K562 (cell line): ENCODE data around the gene NME9. TPM values are rescaled to one million over a fixed set of nuclear protein-coding genes. Genes with fewer than 3 reads are reported as not detected.
"Not testable (repeated sequence)": the region's sequence is repeated elsewhere in the genome, so short reads cannot be mapped to it uniquely, and the experiment has no call there.

ENCODE experiments used
- ATAC-seq: fragments of 200-7000 bp; cut with Tn5 transposase; 3 replicates; pipeline ENCODE4 v1.9.1; 2020; ENCODE audit warnings: moderate library complexity
- BruUV-seq: library from RNA; stranded (reverse); fragments of 400-500 nt; replicated peaks from 2 replicates; lab custom pipeline; 2021; lab: Mats Ljungman, UMichigan
- CTCF ChIA-PET: fragments of 300-600 bp; formaldehyde crosslinking; extraction: SDS; loops from one replicate; lab custom pipeline; 2021; ENCODE audit warnings: low intra/inter-chr PET ratio; lab: Yijun Ruan, JAX
- POLR2A ChIA-PET: fragments of 300-600, 350-650 bp; sonication (Branson Sonifier 250); formaldehyde crosslinking; extraction: SDS; loops from one replicate; lab custom pipeline; 2021; ENCODE audit warnings: antibody characterized with exemption, inconsistent platforms; lab: Yijun Ruan, JAX
- DNase-seq, 4 experiments: peaks; one replicate each; pipeline versions ENCODE4 v3.0.0 to v3.0.0-alpha.2; 2011 to 2018; ENCODE audit warnings: low spot score in 3 of 4, mixed read lengths in 3 of 4; ENCODE audit errors: extremely low read depth in 1 of 4
- FAIRE-seq: peaks from 2 replicates; lab custom pipeline; 2011; peaks lifted over from hg19 to GRCh38; lab: Jason Lieb, UNC
- H2AFZ ChIP-seq: 2 replicates; pipeline ENCODE4 v1.6.0; 2011; ENCODE audit warnings: low read depth, low read length, control low read depth, inconsistent platforms
- H3K27ac ChIP-seq: fragments of 200-600 bp; 3 replicates; pipeline ENCODE4 v1.8.0; 2011; ENCODE audit warnings: low read depth, mild to moderate bottlenecking, control low read depth, inconsistent platforms, low read length, moderate library complexity, mixed read lengths; ENCODE audit errors: extremely low read depth
- H3K27me3 ChIP-seq, 2 experiments: fragments of 300-600 bp in 1 of 2; 2 replicates in 1 of 2; 3 replicates in 1 of 2; pipeline versions ENCODE4 v1.6.0 to v1.8.0; 2011; ENCODE audit warnings: inconsistent platforms in 2 of 2, low read length in 2 of 2, mild to moderate bottlenecking in 1 of 2, mixed read lengths in 1 of 2, moderate library complexity in 1 of 2; ENCODE audit not compliant: control insufficient read depth in 2 of 2, insufficient read depth in 2 of 2
- H3K36me3 ChIP-seq: fragments of 300-600 bp; 3 replicates; pipeline ENCODE4 v1.8.0; 2011; ENCODE audit warnings: mild to moderate bottlenecking, low read length, inconsistent platforms; ENCODE audit not compliant: control insufficient read depth, insufficient read depth
- H3K4me1 ChIP-seq, 2 experiments: fragments of 200-600 bp in 1 of 2; replicated peaks in 1 of 2; 2 replicates in 1 of 2; 3 replicates in 1 of 2; pipeline versions ENCODE4 v1.5.1 to v1.8.0; 2011; ENCODE audit warnings: inconsistent platforms in 2 of 2, low read length in 2 of 2, mild to moderate bottlenecking in 1 of 2, mixed read lengths in 1 of 2, moderate library complexity in 1 of 2; ENCODE audit not compliant: control insufficient read depth in 2 of 2, insufficient read depth in 2 of 2
- H3K4me2 ChIP-seq: 2 replicates; pipeline ENCODE4 v1.6.1; 2011; ENCODE audit warnings: low read length, control low read depth, inconsistent platforms, mixed read lengths; ENCODE audit not compliant: insufficient read depth
- H3K4me3 ChIP-seq: fragments of 200-600 bp; sonication (generic), shearing (Covaris generic); 2 replicates; pipeline ENCODE4 v1.5.1; 2016; ENCODE audit warnings: control low read depth, inconsistent platforms
- H3K79me2 ChIP-seq: fragments of 200-600 bp; 3 replicates; pipeline ENCODE4 v1.8.0; 2011; ENCODE audit warnings: low read length, inconsistent platforms; ENCODE audit not compliant: control insufficient read depth, insufficient read depth
- H3K9ac ChIP-seq, 2 experiments: 2 replicates each; pipeline versions ENCODE4 v1.6.0 to v1.6.1; 2011; ENCODE audit warnings: low read depth in 2 of 2, low read length in 2 of 2, control low read depth in 1 of 2, inconsistent platforms in 1 of 2, mild to moderate bottlenecking in 1 of 2, mixed read lengths in 1 of 2; ENCODE audit not compliant: insufficient read depth in 1 of 2
- H3K9me1 ChIP-seq: one replicate; pipeline ENCODE4 v1.6.0; 2011; ENCODE audit warnings: inconsistent platforms, mild to moderate bottlenecking, low read length, moderate library complexity; ENCODE audit not compliant: control insufficient read depth, insufficient read depth
- H3K9me3 ChIP-seq: replicated peaks from 2 replicates; pipeline ENCODE4 v1.5.1; 2011; ENCODE audit warnings: low read depth, low read length, inconsistent platforms; ENCODE audit not compliant: control insufficient read depth, insufficient read depth
- H4K20me1 ChIP-seq: replicated peaks from 2 replicates; pipeline ENCODE4 v1.6.1; 2011; ENCODE audit warnings: low read length, inconsistent platforms, mixed read lengths; ENCODE audit not compliant: control insufficient read depth, insufficient read depth
- ATF7 ChIP-seq: fragments of 450-650 bp; IDR thresholded peaks from 2 replicates; pipeline ENCODE4 v1.7.1; 2014; ENCODE audit warnings: mild to moderate bottlenecking, moderate library complexity
- MED1 ChIP-seq: sonication (generic); formaldehyde crosslinking; IDR thresholded peaks from 2 replicates; pipeline ENCODE4 v1.8.1; 2023; ENCODE audit warnings: missing genetic modification reagents, borderline replicate concordance
- SP2 ChIP-seq: IDR thresholded peaks from 2 replicates; pipeline ENCODE4 v1.6.1; 2011; ENCODE audit warnings: mild to moderate bottlenecking, low read depth, low read length, moderate library complexity; ENCODE audit not compliant: poor library complexity, severe bottlenecking; ENCODE audit errors: extremely low read depth
- TAF7 ChIP-seq: fragments of 450-650 bp; IDR thresholded peaks from 2 replicates; pipeline ENCODE4 v1.6.1; 2016; ENCODE audit warnings: missing genetic modification characterization, missing compliant biosample characterization
- ZC3H11A ChIP-seq: IDR thresholded peaks from 2 replicates; pipeline ENCODE4 v1.6.1; 2012; ENCODE audit warnings: low read depth, low read length, improper control_type of control experiment
- ZNF24 ChIP-seq: fragments of 450-650 bp; IDR thresholded peaks from 2 replicates; pipeline ENCODE4 v1.6.1; 2016
- WGBS: fragments of 100-300 bp; shearing (Covaris generic); methylation state at CpG from one replicate; pipeline ENCODE4 v1.1.6; 2016; ENCODE audit warnings: low coverage, mixed read lengths; ENCODE audit not compliant: insufficient coverage; ENCODE audit errors: missing lambda C conversion rate; 5-methylcytosine and 5-hydroxymethylcytosine counted together
- in situ Hi-C: fragments of 300-500 bp; cut with MboI; formaldehyde crosslinking; loops from 4 replicates; pipeline ENCODE4 v1.15.0; 2018; ENCODE audit warnings: inconsistent platforms, mixed read lengths
- intact Hi-C: fragments of 100-400 bp; cut with micrococcal nuclease; formaldehyde crosslinking; loops from 2 replicates; pipeline ENCODE4 v1.14.2; 2022
- polyA plus RNA-seq, 8 experiments: library from polyadenylated mRNA; depleted of rRNA in 4 of 8; stranded (reverse) in 5 of 8; unstranded in 3 of 8; fragments of >200 nt; fragmentation: Nextera tagmentation in 2 of 8; fragmentation: Illumina TruSeq in 1 of 8; extraction: Ambion mirVana in 2 of 8; extraction: Trizol in 1 of 8; gene quantifications; 2 replicates each; pipeline versions ENCODE4 v1.2.1 to v1.2.3, GENCODE V29; 2011 to 2014; ENCODE audit warnings: inconsistent platforms in 1 of 8, missing spikeins in 1 of 8
- total RNA-seq, 7 experiments: library from RNA; depleted of rRNA in 6 of 7; stranded (reverse); fragments of >200 nt in 6 of 7; fragmentation: Illumina TruSeq in 2 of 7; extraction: Trizol in 2 of 7; gene quantifications; 2 replicates each; pipeline versions ENCODE4 v1.2.1 to v1.2.3, GENCODE V29; 2011 to 2021; ENCODE audit warnings: low replicate concordance in 1 of 7
- TF ChIP-seq, protein P1 (sequence below), 2 experiments: fragments of 200-800 bp in 1 of 2; sonication (Bioruptor generic) in 1 of 2; sonication (generic) in 1 of 2; formaldehyde crosslinking in 1 of 2; IDR thresholded peaks in 1 of 2; conservative IDR thresholded peaks in 1 of 2; 2 replicates each; pipeline versions ENCODE4 v1.5.0 to v1.6.1; 2016 to 2020; ENCODE audit warnings: missing compliant biosample characterization in 1 of 2, missing genetic modification characterization in 1 of 2, missing genetic modification reagents in 1 of 2
- TF ChIP-seq, protein P2 (sequence below): IDR thresholded peaks from 2 replicates; pipeline ENCODE4 v1.6.1; 2016; ENCODE audit warnings: missing genetic modification characterization, missing compliant biosample characterization

NME9 gene
- total and polyA plus RNA-seq, 9 of the 15 experiments (the other 6 are each of a cell fraction or from before 2014, with no cell fraction given), result 0.05 to 0.15 (median 0.13) TPM; not detected in 6

DNA sequence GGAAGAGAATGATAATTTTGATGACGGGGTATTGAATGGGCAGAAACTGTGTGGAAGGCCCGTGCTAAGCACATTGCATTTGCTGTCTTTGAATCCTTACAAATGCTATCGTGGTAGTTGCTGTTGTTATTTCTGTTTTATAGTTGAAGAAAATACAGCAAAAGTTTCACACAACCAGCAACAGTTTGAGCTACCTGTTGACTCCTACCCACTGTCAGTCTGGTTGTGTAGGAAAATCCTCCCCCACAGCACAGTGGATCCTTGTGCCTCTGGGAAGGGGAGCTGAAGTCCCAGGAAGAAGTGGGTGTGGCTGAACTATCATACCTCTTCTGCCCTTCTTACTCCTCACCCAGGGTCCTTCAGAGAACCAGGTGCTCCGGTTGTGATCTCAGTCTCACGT is 48.2 kb upstream of the NME9 start:
- H3K9me1 ChIP-seq, result no peaks in the 10 kb centered on the region
- intact Hi-C loops, result no loop called here
- in situ Hi-C loops, result no loop called here
- TF ChIP-seq, protein P1, sequence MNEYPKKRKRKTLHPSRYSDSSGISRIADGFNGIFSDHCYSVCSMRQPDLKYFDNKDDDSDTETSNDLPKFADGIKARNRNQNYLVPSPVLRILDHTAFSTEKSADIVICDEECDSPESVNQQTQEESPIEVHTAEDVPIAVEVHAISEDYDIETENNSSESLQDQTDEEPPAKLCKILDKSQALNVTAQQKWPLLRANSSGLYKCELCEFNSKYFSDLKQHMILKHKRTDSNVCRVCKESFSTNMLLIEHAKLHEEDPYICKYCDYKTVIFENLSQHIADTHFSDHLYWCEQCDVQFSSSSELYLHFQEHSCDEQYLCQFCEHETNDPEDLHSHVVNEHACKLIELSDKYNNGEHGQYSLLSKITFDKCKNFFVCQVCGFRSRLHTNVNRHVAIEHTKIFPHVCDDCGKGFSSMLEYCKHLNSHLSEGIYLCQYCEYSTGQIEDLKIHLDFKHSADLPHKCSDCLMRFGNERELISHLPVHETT (CRISPR knock-in tag; conservative IDR thresholded peaks at IDR 0.05 in 1 of 2, IDR thresholded peaks at IDR 0.05 in 1 of 2), result no peak
- TF ChIP-seq ZC3H11A (no peak), MED1 (CRISPR knock-in tag) (no peak), TAF7 (no peak), ATF7 (no peak), ZNF24 (no peak), SP2 (no peak)
- TF ChIP-seq, protein P2, sequence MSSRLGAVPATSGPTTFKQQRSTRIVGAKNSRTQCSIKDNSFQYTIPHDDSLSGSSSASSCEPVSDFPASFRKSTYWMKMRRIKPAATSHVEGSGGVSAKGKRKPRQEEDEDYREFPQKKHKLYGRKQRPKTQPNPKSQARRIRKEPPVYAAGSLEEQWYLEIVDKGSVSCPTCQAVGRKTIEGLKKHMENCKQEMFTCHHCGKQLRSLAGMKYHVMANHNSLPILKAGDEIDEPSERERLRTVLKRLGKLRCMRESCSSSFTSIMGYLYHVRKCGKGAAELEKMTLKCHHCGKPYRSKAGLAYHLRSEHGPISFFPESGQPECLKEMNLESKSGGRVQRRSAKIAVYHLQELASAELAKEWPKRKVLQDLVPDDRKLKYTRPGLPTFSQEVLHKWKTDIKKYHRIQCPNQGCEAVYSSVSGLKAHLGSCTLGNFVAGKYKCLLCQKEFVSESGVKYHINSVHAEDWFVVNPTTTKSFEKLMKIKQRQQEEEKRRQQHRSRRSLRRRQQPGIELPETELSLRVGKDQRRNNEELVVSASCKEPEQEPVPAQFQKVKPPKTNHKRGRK, result no peak
- no peaks in the 10 kb centered on the region for H3K36me3 ChIP-seq
- FAIRE-seq (no peak), ATAC-seq (no peak), DNase-seq (no peak)
- WGBS, result 21% methylated on average over 5 of the region's 5 CpGs
- no peak overlapping the region for H2AFZ ChIP-seq
- no peaks in the 10 kb centered on the region for H3K79me2 ChIP-seq
- no peaks in the 10 kb centered on the region for H3K9me3 ChIP-seq
- BruUV-seq, result no TSS peak
- ChIA-PET POLR2A (interaction anchor here (1.3 kb wide), 1 partner anchor 10 kb away, joined by 6 read pairs; no protein-coding TSS in a partner anchor), CTCF (no interaction called here)
- no peak overlapping the region for H3K9ac ChIP-seq
- no peak overlapping the region for H3K27ac ChIP-seq
- no peaks in the 10 kb centered on the region; a peak in 1 of 5 replicates for H3K4me1 ChIP-seq
- H3K4me3 ChIP-seq, result no peak overlapping the region
- no peaks in the 10 kb centered on the region for H4K20me1 ChIP-seq
- no peaks in the 10 kb centered on the region for H3K27me3 ChIP-seq
- no peak overlapping the region for H3K4me2 ChIP-seq

DNA sequence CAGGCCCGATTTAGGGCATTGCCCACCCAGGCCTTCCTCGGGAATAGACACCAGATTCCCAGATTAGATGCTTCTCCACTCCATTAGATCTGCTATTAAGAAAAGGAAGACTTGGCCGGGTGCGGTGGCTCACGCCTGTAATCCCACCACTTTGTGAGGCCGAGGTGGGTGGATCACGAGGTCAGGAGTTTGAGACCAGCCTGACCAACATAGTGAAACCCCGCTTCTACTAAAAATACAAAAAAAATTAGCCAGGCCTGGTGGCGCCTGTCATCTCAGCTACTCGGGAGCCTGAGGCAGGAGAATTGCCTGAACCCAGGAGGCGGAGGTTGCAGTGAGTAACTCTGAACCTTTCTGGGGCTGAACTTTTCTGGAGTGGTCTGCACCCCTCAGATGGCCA is 47.6 kb upstream of the NME9 start:
- DNase-seq, H3K9me3 ChIP-seq, in situ Hi-C loops, H3K4me3 ChIP-seq, H3K36me3 ChIP-seq, H3K27ac ChIP-seq, FAIRE-seq, intact Hi-C loops, H3K9me1 ChIP-seq, BruUV-seq, H3K4me2 ChIP-seq, CTCF ChIA-PET, ATAC-seq, H3K4me1 ChIP-seq, H4K20me1 ChIP-seq, H3K9ac ChIP-seq, H3K27me3 ChIP-seq, POLR2A ChIA-PET, H3K79me2 ChIP-seq, H2AFZ ChIP-seq: not testable (repeated sequence)
- WGBS, result 40% methylated on average over 6 of the region's 11 CpGs
